Measurements from ENCODE around the gene COL1A2.

- no peak for TF ChIP-seq FOXM1 (IDR thresholded peaks at IDR 0.05; ENCODE audit: borderline replicate concordance, low read depth)
- no peak for TF ChIP-seq MAX (IDR thresholded peaks at IDR 0.05)
- no peak for TF ChIP-seq EP300 (IDR thresholded peaks at IDR 0.05; ENCODE audit: borderline replicate concordance)
- TF ChIP-seq TEAD4 (IDR thresholded peaks at IDR 0.05): no peak
- TF ChIP-seq EGR1 (IDR thresholded peaks at IDR 0.05): no peak
These were observed 8.9 kb downstream of the COL1A2 start for GRCh38 chr7:94403546-94403945.
